Right lobe of liver (tissue), 6 donors: Measurements from ENCODE around the gene BUD23. TPM values are rescaled to one million over a fixed set of nuclear protein-coding genes. Genes with fewer than 3 reads are reported as not detected.

Experiments
- ATAC-seq, 4 donors: fragments of 200-7000 bp; cut with Tn5 transposase; one replicate each; pipeline ENCODE4 v1.9.1; 2020; ENCODE audit warnings: mild to moderate bottlenecking in 4 of 4, moderate library complexity in 4 of 4
- DNase-seq, 3 donors: peaks; one replicate each; pipeline ENCODE4 v3.0.0-alpha.2; 2020
- H3K27ac ChIP-seq, 3 donors: fragments of 200-600 bp; one replicate each; pipeline ENCODE4 v1.8.0; 2022
- H3K27me3 ChIP-seq, 2 donors: fragments of 200-600 bp; one replicate each; pipeline ENCODE4 v1.8.0; 2022
- H3K36me3 ChIP-seq, 4 donors: fragments of 200-600 bp; sonication (generic) in 1 of 4; one replicate each; pipeline versions ENCODE4 v1.5.1 to v1.8.0; 2017 to 2022; ENCODE audit warnings: control low read depth in 1 of 4
- H3K4me1 ChIP-seq, 4 donors: fragments of 200-600 bp; sonication (generic) in 1 of 4; one replicate each; pipeline versions ENCODE4 v1.5.1 to v1.8.0; 2017 to 2022; ENCODE audit warnings: control low read depth in 1 of 4
- H3K4me3 ChIP-seq, 3 donors: fragments of 200-600 bp; one replicate each; pipeline ENCODE4 v1.8.0; 2022
- H3K9me3 ChIP-seq, 4 donors: fragments of 200-600 bp; sonication (generic) in 1 of 4; one replicate each; pipeline versions ENCODE4 v1.5.1 to v1.8.0; 2017 to 2022; ENCODE audit warnings: control low read depth in 1 of 4
- CTCF ChIP-seq, 4 donors: fragments of 200-600 bp in 3 of 4; fragments of 450-650 bp in 1 of 4; IDR thresholded peaks; one replicate each; pipeline versions ENCODE4 v1.5.1 to v1.8.0; 2016 to 2022; ENCODE audit warnings: antibody characterized with exemption in 4 of 4, mild to moderate bottlenecking in 2 of 4
- POLR2A ChIP-seq: fragments of 450-650 bp; IDR thresholded peaks from one replicate; pipeline ENCODE4 v1.6.1; 2017; ENCODE audit warnings: antibody characterized with exemption, mild to moderate bottlenecking
- WGBS: methylation state at CpG from one replicate; pipeline ENCODE4 v1.1.6; 2018; ENCODE audit warnings: low coverage, low lambda C conversion rate; ENCODE audit not compliant: insufficient coverage; ENCODE audit errors: missing lambda C conversion rate; 5-methylcytosine and 5-hydroxymethylcytosine counted together
- intact Hi-C, 2 donors: fragments of 100-400 bp; cut with DNase I; formaldehyde crosslinking; loops; one replicate each; pipeline versions ENCODE4 v1.11.2 to v1.14.1; 2022
- total RNA-seq, 6 experiments: library from RNA; depleted of rRNA in 2 of 6; stranded (reverse); fragments of >200 nt in 2 of 6; fragmentation: NEBNext Ultra II Directional in 3 of 6; extraction: Animal tissue kit (Norgen Biotek cat#: 25700) in 3 of 6; gene quantifications; one replicate each; pipeline versions ENCODE4 v1.1.0 to v1.2.4, GENCODE V29; 2016 to 2023
- donor health status: DM: no; HTN: yes; CAD: no.
- donor health status: DM: no; HTN: no; CAD: no.
- donor health status: DM: no; HTN: no; CAD: no.
- donor health status: DM: no; HTN: yes; CAD: no.
- donor health status: DM: no; HTN: yes; CAD: no.

BUD23 gene
- total RNA-seq, 6 experiments from 2014 or later, result 24.1 to 35.0 (median 29.2) TPM

GRCh38 chr7:73722785-73723184, 39.4 kb downstream of the BUD23 start:
- 53% methylated on average over 6 of the region's 6 CpGs for WGBS
- DNase-seq (no peak), ATAC-seq (no peak)
- intact Hi-C loops, result loop anchor here in 1 of 2 donors (10.0 kb wide), 2 partner anchors 48 to 98 kb away; partner anchors contain the start of gene MLXIPL
- Histone ChIP-seq H3K4me3 (no peak overlapping the region), H3K27me3 (no peaks in the 10 kb centered on the region), H3K9me3 (no peaks in the 10 kb centered on the region), H3K4me1 (peaks cover 0 to 10% (median 4%) of the 10 kb centered on the region in 4 donors), H3K27ac (no peak overlapping the region), H3K36me3 (no peaks in the 10 kb centered on the region)
- TF ChIP-seq POLR2A (no peak), CTCF (IDR thresholded peaks at IDR 0.05) (no peak)

- no peak overlapping the region for H3K4me3 ChIP-seq
- intact Hi-C loops, result loop anchor here in 1 of 2 donors (10.0 kb wide), 2 partner anchors 49 to 99 kb away; partner anchors contain the start of gene MLXIPL
- H3K27me3 ChIP-seq, result no peaks in the 10 kb centered on the region
- no peak for TF ChIP-seq CTCF (IDR thresholded peaks at IDR 0.05)
- no peak for TF ChIP-seq POLR2A
- ATAC-seq (no peak), DNase-seq (no peak)
- peaks cover 0 to 10% (median 4%) of the 10 kb centered on the region in 4 donors for H3K4me1 ChIP-seq
- no peaks in the 10 kb centered on the region for H3K36me3 ChIP-seq
- H3K9me3 ChIP-seq, result no peaks in the 10 kb centered on the region
- no peak overlapping the region for H3K27ac ChIP-seq
- WGBS, result 100% methylated on average over 3 of the region's 3 CpGs
Observed at GRCh38 chr7:73723813-73724212, 40.4 kb downstream of the BUD23 start.

GRCh38 chr7:73726083-73726466, 42.7 kb downstream of the BUD23 start:
- TF ChIP-seq CTCF (IDR thresholded peaks at IDR 0.05), result no peak
- no peak for TF ChIP-seq POLR2A
- no peak for ATAC-seq
- whole genome bisulfite sequencing, result 45% methylated on average over 1 of the region's 1 CpG

GRCh38 chr7:73727952-73728351, 44.6 kb downstream of the BUD23 start:
- H3K27ac ChIP-seq, result no peak overlapping the region
- ATAC-seq, result no peak

More at GRCh38 chr7:73726083-73726466, 42.7 kb downstream of the BUD23 start:
- intact Hi-C loops, result loop anchor here (5.0 to 10.0 kb wide), 3 partner anchors 51 to 119 kb away; partner anchors contain the start of gene MLXIPL (in 1 of the 2)
- Histone ChIP-seq H3K9me3 (no peaks in the 10 kb centered on the region), H3K4me3 (no peak overlapping the region), H3K4me1 (peaks cover 0 to 8% (median 4%) of the 10 kb centered on the region in 4 donors), H3K27ac (no peak overlapping the region), H3K36me3 (no peaks in the 10 kb centered on the region), H3K27me3 (no peaks in the 10 kb centered on the region)
- no peak for DNase-seq

More at GRCh38 chr7:73727952-73728351, 44.6 kb downstream of the BUD23 start:
- Histone ChIP-seq H3K4me3 (no peak overlapping the region), H3K4me1 (no peaks in the 10 kb centered on the region), H3K36me3 (no peaks in the 10 kb centered on the region), H3K27me3 (no peaks in the 10 kb centered on the region), H3K9me3 (no peaks in the 10 kb centered on the region)
- DNase-seq, result no peak
- intact Hi-C loops, result loop anchor here (5.0 to 10.0 kb wide), 3 partner anchors 53 to 121 kb away; partner anchors contain the start of gene MLXIPL (in 1 of the 2)
- 73% methylated on average over 3 of the region's 3 CpGs for WGBS
- no peak for TF ChIP-seq CTCF (IDR thresholded peaks at IDR 0.05)
- TF ChIP-seq POLR2A, result no peak
